IMR-90 (cell line): ENCODE results near the gene TGFBR1. TPM values are rescaled to one million over a fixed set of nuclear protein-coding genes. Genes with fewer than 3 reads are reported as not detected.

Experiments used
- ATAC-seq: fragments of 200-7000 bp; cut with Tn5 transposase; 2 replicates; pipeline ENCODE4 v1.9.1; 2020; ENCODE audit warnings: low read depth, mild to moderate bottlenecking, moderate library complexity
- BruUV-seq: library from RNA; stranded (reverse); fragments of 400-500 nt; replicated peaks from 2 replicates; lab custom pipeline; 2021; lab: Mats Ljungman, UMichigan
- CTCF ChIA-PET: fragments of 300-600 bp; formaldehyde crosslinking; extraction: SDS; loops from one replicate; lab custom pipeline; 2021; ENCODE audit warnings: antibody characterized with exemption; lab: Yijun Ruan, JAX
- POLR2A ChIA-PET: fragments of 300-600 bp; sonication (Branson Sonifier 250); formaldehyde crosslinking; loops from one replicate; lab custom pipeline; 2022; ENCODE audit warnings: antibody characterized with exemption; ENCODE audit not compliant: unreplicated experiment; lab: Charles Lee
- DNase-seq: peaks from one replicate; pipeline ENCODE4 v3.0.0; 2013
- H2AFZ ChIP-seq: replicated peaks from 2 replicates; pipeline ENCODE3; 2013; ENCODE audit warnings: low read length, mild to moderate bottlenecking; ENCODE audit not compliant: poor library complexity
- H2AK5ac ChIP-seq: 2 replicates; pipeline ENCODE4 v1.6.1; 2013; ENCODE audit warnings: low read depth, low read length, inconsistent platforms
- H2AK9ac ChIP-seq: replicated peaks from 2 replicates; pipeline ENCODE3; 2013; ENCODE audit warnings: mild to moderate bottlenecking, low read depth, low read length, moderate library complexity; ENCODE audit not compliant: poor library complexity
- H2BK120ac ChIP-seq: 2 replicates; pipeline ENCODE4 v1.6.1; 2013; ENCODE audit warnings: low read depth, low read length, inconsistent platforms
- H2BK15ac ChIP-seq: 3 replicates; pipeline ENCODE4 v1.6.1; 2013; ENCODE audit warnings: low read depth, low read length, inconsistent platforms
- H2BK20ac ChIP-seq: 2 replicates; pipeline ENCODE4 v1.6.1; 2013; ENCODE audit warnings: low read depth, mild to moderate bottlenecking, inconsistent platforms, low read length, moderate library complexity
- H2BK5ac ChIP-seq: 2 replicates; pipeline ENCODE4 v1.6.1; 2013; ENCODE audit warnings: mild to moderate bottlenecking, low read depth, low read length, inconsistent platforms; ENCODE audit not compliant: poor library complexity, severe bottlenecking
- H3K14ac ChIP-seq: replicated peaks from 2 replicates; pipeline ENCODE4 v1.6.1; 2013; ENCODE audit warnings: low read depth, low read length, inconsistent platforms
- H3K18ac ChIP-seq: 2 replicates; pipeline ENCODE4 v1.6.1; 2013; ENCODE audit warnings: low read depth, low read length, control low read depth
- H3K23ac ChIP-seq: 2 replicates; pipeline ENCODE4 v1.6.1; 2013; ENCODE audit warnings: low read depth, low read length, inconsistent platforms
- H3K27ac ChIP-seq: 2 replicates; pipeline ENCODE4 v1.5.1; 2013; ENCODE audit warnings: mild to moderate bottlenecking, control low read depth, low read length; ENCODE audit not compliant: insufficient read depth
- H3K27me3 ChIP-seq: 2 replicates; pipeline ENCODE4 v1.6.1; 2013; ENCODE audit warnings: low read length; ENCODE audit not compliant: control insufficient read depth, insufficient read depth
- H3K36me3 ChIP-seq: 2 replicates; pipeline ENCODE4 v1.6.1; 2013; ENCODE audit warnings: low read length, mixed read lengths; ENCODE audit not compliant: control insufficient read depth, insufficient read depth
- H3K4ac ChIP-seq: 2 replicates; pipeline ENCODE4 v1.6.1; 2013; ENCODE audit warnings: low read depth, low read length, inconsistent platforms
- H3K4me1 ChIP-seq: 2 replicates; pipeline ENCODE4 v1.6.1; 2013; ENCODE audit warnings: low read length, mixed read lengths; ENCODE audit not compliant: control insufficient read depth, insufficient read depth
- H3K4me2 ChIP-seq: 2 replicates; pipeline ENCODE4 v1.6.1; 2013; ENCODE audit warnings: low read depth, mild to moderate bottlenecking, control low read depth, low read length, moderate library complexity
- H3K4me3 ChIP-seq: 2 replicates; pipeline ENCODE4 v1.5.1; 2013; ENCODE audit warnings: low read depth, mild to moderate bottlenecking, control low read depth, low read length, moderate library complexity; ENCODE audit not compliant: insufficient read depth
- H3K56ac ChIP-seq: 2 replicates; pipeline ENCODE4 v1.6.1; 2013; ENCODE audit warnings: low read length, inconsistent platforms; ENCODE audit not compliant: insufficient read depth; ENCODE audit errors: extremely low read depth
- H3K79me1 ChIP-seq, 2 experiments: 2 replicates each; pipeline ENCODE4 v1.6.1; 2013; ENCODE audit warnings: low read length in 2 of 2, inconsistent platforms in 1 of 2, low read depth in 1 of 2
- H3K9ac ChIP-seq: 2 replicates; pipeline ENCODE4 v1.6.1; 2013; ENCODE audit warnings: low read depth, low read length, control low read depth
- H3K9me1 ChIP-seq: 2 replicates; pipeline ENCODE4 v1.6.1; 2013; ENCODE audit warnings: low read length, inconsistent platforms; ENCODE audit not compliant: insufficient read depth
- H3K9me3 ChIP-seq: 2 replicates; pipeline ENCODE4 v1.6.1; 2013; ENCODE audit warnings: low read length; ENCODE audit not compliant: control insufficient read depth, insufficient read depth
- H4K20me1 ChIP-seq: 2 replicates; pipeline ENCODE4 v1.6.1; 2013; ENCODE audit warnings: low read length, inconsistent platforms; ENCODE audit not compliant: insufficient read depth
- H4K5ac ChIP-seq: 2 replicates; pipeline ENCODE4 v1.6.1; 2013; ENCODE audit warnings: mild to moderate bottlenecking, low read depth, low read length, control low read depth
- H4K8ac ChIP-seq, 2 experiments: 2 replicates each; pipeline ENCODE4 v1.6.1; 2013; ENCODE audit warnings: low read depth in 2 of 2, low read length in 2 of 2, control low read depth in 1 of 2, inconsistent platforms in 1 of 2
- H4K91ac ChIP-seq: 2 replicates; pipeline ENCODE4 v1.6.1; 2013; ENCODE audit warnings: low read depth, low read length, inconsistent platforms; ENCODE audit not compliant: insufficient read depth
- BHLHE40 ChIP-seq: fragments of 150-350 bp; IDR thresholded peaks from 2 replicates; pipeline ENCODE4 v1.6.1; 2016; ENCODE audit warnings: mild to moderate bottlenecking, low read depth, low read length
- CEBPB ChIP-seq: IDR thresholded peaks from 2 replicates; pipeline ENCODE4 v1.6.1; 2012; ENCODE audit warnings: low read depth, low read length, improper control_type of control experiment
- FOS ChIP-seq: fragments of 150-350 bp; IDR thresholded peaks from 2 replicates; pipeline ENCODE4 v1.6.1; 2016; ENCODE audit warnings: low read depth, low read length
- RCOR1 ChIP-seq: IDR thresholded peaks from 2 replicates; pipeline ENCODE4 v1.6.1; 2012; ENCODE audit warnings: mild to moderate bottlenecking, low read length, improper control_type of control experiment; ENCODE audit not compliant: insufficient replicate concordance
- RFX5 ChIP-seq: IDR thresholded peaks from 2 replicates; pipeline ENCODE4 v1.8.0; 2012; ENCODE audit warnings: low read depth, mild to moderate bottlenecking, low read length, moderate library complexity
- WGBS, 2 experiments: methylation state at CpG; one replicate each; pipeline versions ENCODE4 v1.1.5 to v1.1.7; 2013; ENCODE audit warnings: missing lambda C conversion rate in 2 of 2; ENCODE audit not compliant: insufficient read length in 1 of 2; ENCODE audit errors: extremely low coverage in 2 of 2; 5-methylcytosine and 5-hydroxymethylcytosine counted together
- dilution Hi-C: fragments of 300-500 bp; cut with HindIII; formaldehyde crosslinking; loops from one replicate; pipeline ENCODE4 v1.14.3; 2018; ENCODE audit warnings: low sequenced_read_pairs; ENCODE audit not compliant: unreplicated experiment
- in situ Hi-C: fragments of 300-500 bp; cut with MboI; formaldehyde crosslinking; loops from 3 replicates; pipeline ENCODE4 v1.14.3; 2019; ENCODE audit warnings: low sequenced_read_pairs, inconsistent platforms, mixed read lengths
- intact Hi-C: fragments of 100-400 bp; cut with micrococcal nuclease; formaldehyde crosslinking; loops from 2 replicates; pipeline ENCODE4 v1.10.0; 2022
- polyA plus RNA-seq, 3 experiments: library from polyadenylated mRNA; depleted of rRNA; stranded (reverse); fragments of >200 nt; gene quantifications; 2 replicates each; pipeline ENCODE4 v1.2.3, GENCODE V29; 2012; ENCODE audit warnings: low replicate concordance in 1 of 3
- total RNA-seq: library from RNA; depleted of rRNA; stranded (reverse); fragments of >200 nt; gene quantifications from 2 replicates; pipeline ENCODE4 v1.2.3, GENCODE V29; 2012
- TF ChIP-seq, protein P1 (sequence below): conservative IDR thresholded peaks from 2 replicates; pipeline ENCODE4 v1.5.1; 2012; ENCODE audit warnings: mild to moderate bottlenecking, low read depth, low read length, improper control_type of control experiment

TGFBR1 gene
- total and polyA plus RNA-seq, 2 of the 4 experiments (the other 2 are of a cell fraction): 15.1 to 75.3 TPM

DNA sequence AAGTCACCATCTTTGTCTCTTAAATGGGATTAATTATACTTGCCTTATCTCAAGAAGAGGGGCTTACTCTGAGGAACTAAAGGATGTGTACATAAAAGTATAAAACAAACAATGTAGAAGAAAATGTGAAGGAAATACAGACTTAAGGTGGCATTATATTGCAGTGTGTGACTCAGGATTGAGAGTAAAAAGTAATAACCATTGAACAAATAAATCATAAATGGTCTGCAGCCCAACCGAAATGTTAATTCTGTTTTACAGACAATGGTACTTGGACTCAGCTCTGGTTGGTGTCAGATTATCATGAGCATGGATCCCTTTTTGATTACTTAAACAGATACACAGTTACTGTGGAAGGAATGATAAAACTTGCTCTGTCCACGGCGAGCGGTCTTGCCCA is 37.4 kb downstream of the TGFBR1 start:
- Histone ChIP-seq H3K4me1 (no peaks in the 10 kb centered on the region), H2BK5ac (no peak overlapping the region), H3K18ac (no peak overlapping the region), H2AFZ (no peak overlapping the region), H3K4me2 (no peak overlapping the region), H4K5ac (no peak overlapping the region), H2BK120ac (no peak overlapping the region), H3K56ac (no peak overlapping the region), H3K27ac (no peak overlapping the region), H3K9me3 (no peaks in the 10 kb centered on the region), H3K9me1 (no peaks in the 10 kb centered on the region), H2AK5ac (no peak overlapping the region), H3K23ac (no peak overlapping the region), H3K36me3 (peaks cover 51% of the 10 kb centered on the region), H3K14ac (no peak overlapping the region), H4K8ac (no peak overlapping the region), H3K4me3 (no peak overlapping the region), H2AK9ac (no peak overlapping the region), H3K27me3 (no peaks in the 10 kb centered on the region), H4K91ac (no peak overlapping the region), H2BK20ac (no peak overlapping the region), H3K79me1 (peaks cover 29 to 31% of the 10 kb centered on the region in 2 experiments), H4K20me1 (no peaks in the 10 kb centered on the region; the same call in 1 of the 2 replicates), H2BK15ac (no peak overlapping the region), H3K4ac (no peak overlapping the region), H3K9ac (no peak overlapping the region)
- ATAC-seq: no peak
- TF ChIP-seq CEBPB: no peak
- no peak for TF ChIP-seq RCOR1
- TF ChIP-seq RFX5: no peak
- no peak for TF ChIP-seq BHLHE40
- TF ChIP-seq, protein P1, sequence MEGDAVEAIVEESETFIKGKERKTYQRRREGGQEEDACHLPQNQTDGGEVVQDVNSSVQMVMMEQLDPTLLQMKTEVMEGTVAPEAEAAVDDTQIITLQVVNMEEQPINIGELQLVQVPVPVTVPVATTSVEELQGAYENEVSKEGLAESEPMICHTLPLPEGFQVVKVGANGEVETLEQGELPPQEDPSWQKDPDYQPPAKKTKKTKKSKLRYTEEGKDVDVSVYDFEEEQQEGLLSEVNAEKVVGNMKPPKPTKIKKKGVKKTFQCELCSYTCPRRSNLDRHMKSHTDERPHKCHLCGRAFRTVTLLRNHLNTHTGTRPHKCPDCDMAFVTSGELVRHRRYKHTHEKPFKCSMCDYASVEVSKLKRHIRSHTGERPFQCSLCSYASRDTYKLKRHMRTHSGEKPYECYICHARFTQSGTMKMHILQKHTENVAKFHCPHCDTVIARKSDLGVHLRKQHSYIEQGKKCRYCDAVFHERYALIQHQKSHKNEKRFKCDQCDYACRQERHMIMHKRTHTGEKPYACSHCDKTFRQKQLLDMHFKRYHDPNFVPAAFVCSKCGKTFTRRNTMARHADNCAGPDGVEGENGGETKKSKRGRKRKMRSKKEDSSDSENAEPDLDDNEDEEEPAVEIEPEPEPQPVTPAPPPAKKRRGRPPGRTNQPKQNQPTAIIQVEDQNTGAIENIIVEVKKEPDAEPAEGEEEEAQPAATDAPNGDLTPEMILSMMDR: no peak
- TF ChIP-seq FOS: no peak
- WGBS, 2 experiments: no CpG with 5 or more reads among the region's 4 CpGs
- dilution Hi-C loops (loop anchor here (25.0 kb wide), 1 partner anchor 305 kb away; no protein-coding TSS in a partner anchor), intact Hi-C loops (no loop called here), in situ Hi-C loops (no loop called here)
- CTCF ChIA-PET: interaction anchor here (1.0 kb wide), 1 partner anchor 29 kb away, joined by 4 read pairs; no protein-coding TSS in a partner anchor
- no peak for DNase-seq
- no TSS peak for BruUV-seq
- POLR2A ChIA-PET: no interaction called here
